Mesothelial cell of epicardium (in vitro differentiated cells): Measurements from ENCODE around the gene PPP1R14C. TPM values are rescaled to one million over a fixed set of nuclear protein-coding genes. Genes with fewer than 3 reads are reported as not detected.

Source experiments
- DNase-seq, 2 experiments: peaks; one replicate each; pipeline ENCODE4 v3.0.0; 2021; ENCODE audit warnings: low spot score in 2 of 2; ENCODE audit not compliant: unreplicated experiment in 2 of 2
- H3K27ac Mint-ChIP-seq: 2 replicates; pipeline ENCODE4 v1.8.0; 2021; ENCODE audit warnings: mixed read lengths
- H3K27me3 Mint-ChIP-seq: 2 replicates; pipeline ENCODE4 v1.8.0; 2021; ENCODE audit warnings: low read depth, mixed read lengths
- H3K36me3 Mint-ChIP-seq: 2 replicates; pipeline ENCODE4 v1.8.0; 2021; ENCODE audit warnings: mixed read lengths
- H3K4me1 Mint-ChIP-seq: 2 replicates; pipeline ENCODE4 v1.8.0; 2021; ENCODE audit warnings: mixed read lengths
- H3K4me3 Mint-ChIP-seq: 2 replicates; pipeline ENCODE4 v1.8.0; 2021; ENCODE audit warnings: mild to moderate bottlenecking, moderate library complexity, mixed read lengths
- H3K9me3 Mint-ChIP-seq: 2 replicates; pipeline ENCODE4 v1.8.0; 2021; ENCODE audit warnings: mixed read lengths
- CTCF ChIP-seq: fragments of 200-600 bp; sonication (generic); IDR thresholded peaks from one replicate; pipeline ENCODE4 v1.5.0; 2021; ENCODE audit warnings: antibody characterized with exemption; ENCODE audit not compliant: unreplicated experiment
- total RNA-seq: library from RNA; stranded (reverse); gene quantifications from 3 replicates; pipeline ENCODE4 v1.2.1, GENCODE V29; 2021

PPP1R14C gene
- total RNA-seq, 1 donor from 2014 or later: 0.27 TPM

- peaks cover 3% of the 10 kb centered on the region for H3K9me3 Mint-ChIP-seq
- peaks cover 9% of the 10 kb centered on the region for H3K4me1 Mint-ChIP-seq
- H3K27me3 Mint-ChIP-seq: peaks cover 47% of the 10 kb centered on the region
- TF ChIP-seq CTCF: no peak
- no peaks in the 10 kb centered on the region for H3K36me3 Mint-ChIP-seq
- no peak for DNase-seq
- no peak overlapping the region for H3K4me3 Mint-ChIP-seq
- H3K27ac Mint-ChIP-seq: no peak overlapping the region
Measured at GRCh38 chr6:150191809-150192208, 49.0 kb downstream of the PPP1R14C start.

- Mint-ChIP-seq H3K27ac (no peak overlapping the region), H3K4me3 (no peak overlapping the region), H3K4me1 (peaks cover 14% of the 10 kb centered on the region), H3K27me3 (peaks cover 53% of the 10 kb centered on the region), H3K9me3 (peaks cover 3% of the 10 kb centered on the region), H3K36me3 (no peaks in the 10 kb centered on the region)
- no peak for DNase-seq
- no peak for TF ChIP-seq CTCF
Measured at GRCh38 chr6:150194195-150194594, 51.4 kb downstream of the PPP1R14C start.

GRCh38 chr6:150195996-150196417, 53.2 kb downstream of the PPP1R14C start:
- Mint-ChIP-seq H3K4me3 (no peak overlapping the region), H3K27me3 (peaks cover 45% of the 10 kb centered on the region), H3K36me3 (no peaks in the 10 kb centered on the region), H3K27ac (no peak overlapping the region), H3K4me1 (peaks cover 14% of the 10 kb centered on the region), H3K9me3 (peaks cover 3% of the 10 kb centered on the region)
- no peak for TF ChIP-seq CTCF
- no peak for DNase-seq

GRCh38 chr6:150196942-150197745, 54.3 kb downstream of the PPP1R14C start:
- Mint-ChIP-seq H3K4me3 (no peak overlapping the region), H3K36me3 (no peaks in the 10 kb centered on the region), H3K27ac (no peak overlapping the region), H3K9me3 (peaks cover 1% of the 10 kb centered on the region), H3K4me1 (peaks cover 16% of the 10 kb centered on the region), H3K27me3 (peaks cover 33% of the 10 kb centered on the region)
- no peak for DNase-seq
- no peak for TF ChIP-seq CTCF

GRCh38 chr6:150198532-150198931, 55.7 kb downstream of the PPP1R14C start:
- H3K4me3 Mint-ChIP-seq: no peak overlapping the region
- no peak overlapping the region for H3K27ac Mint-ChIP-seq
- no peak for TF ChIP-seq CTCF
- no peaks in the 10 kb centered on the region for H3K9me3 Mint-ChIP-seq
- H3K27me3 Mint-ChIP-seq: peaks cover 25% of the 10 kb centered on the region
- no peak for DNase-seq
- H3K4me1 Mint-ChIP-seq: peaks cover 16% of the 10 kb centered on the region
- H3K36me3 Mint-ChIP-seq: no peaks in the 10 kb centered on the region
